ENCODE data around the gene DIAPH1.

Gene DIAPH1

DNA sequence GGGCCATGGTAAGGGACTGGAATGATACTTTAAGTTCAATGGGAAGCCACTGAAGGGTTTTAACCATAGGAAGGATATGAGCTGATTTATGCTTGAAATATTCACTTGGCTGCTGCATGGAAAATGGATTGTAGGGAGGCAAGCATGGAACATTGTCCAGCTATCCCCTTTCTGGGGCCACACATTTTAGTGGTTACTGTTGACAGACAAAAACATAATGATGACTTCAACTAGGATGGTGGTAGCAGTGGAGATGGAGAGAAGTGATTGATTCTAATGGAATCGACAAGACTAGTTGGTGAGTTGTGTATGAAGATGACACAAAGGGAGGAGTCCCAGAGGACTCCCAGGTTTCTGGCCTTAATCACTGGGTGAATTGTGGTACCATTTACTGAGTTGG is 38.6 kb upstream of the DIAPH1 start:
- Histone ChIP-seq H3K9ac (ENCODE audit: low read length) (no peak overlapping the region), H3K36me3 (replicated peaks; ENCODE audit: insufficient read depth, low read length) (no peaks in the 10 kb centered on the region), H3K4me3 (ENCODE audit: low read length) (no peak overlapping the region), H3K4me2 (ENCODE audit: low read depth, low read length) (no peak overlapping the region), H3K79me2 (ENCODE audit: low read length) (no peaks in the 10 kb centered on the region), H3F3A (ENCODE audit: insufficient read depth, low read length) (no peaks in the 10 kb centered on the region), H2AFZ (ENCODE audit: low read length) (no peak overlapping the region), H3K27me3 (replicated peaks; ENCODE audit: insufficient read depth, low read length) (no peaks in the 10 kb centered on the region), H3K9me2 (replicated peaks; ENCODE audit: insufficient read depth, low read length) (no peaks in the 10 kb centered on the region), H3K4me1 (ENCODE audit: low read length) (no peaks in the 10 kb centered on the region), H4K20me1 (ENCODE audit: insufficient read depth, low read length) (no peaks in the 10 kb centered on the region), H3K9me3 (replicated peaks; ENCODE audit: insufficient read depth, low read length) (no peaks in the 10 kb centered on the region), H3K27ac (ENCODE audit: low read length) (no peak overlapping the region)
- TF ChIP-seq, protein P1, sequence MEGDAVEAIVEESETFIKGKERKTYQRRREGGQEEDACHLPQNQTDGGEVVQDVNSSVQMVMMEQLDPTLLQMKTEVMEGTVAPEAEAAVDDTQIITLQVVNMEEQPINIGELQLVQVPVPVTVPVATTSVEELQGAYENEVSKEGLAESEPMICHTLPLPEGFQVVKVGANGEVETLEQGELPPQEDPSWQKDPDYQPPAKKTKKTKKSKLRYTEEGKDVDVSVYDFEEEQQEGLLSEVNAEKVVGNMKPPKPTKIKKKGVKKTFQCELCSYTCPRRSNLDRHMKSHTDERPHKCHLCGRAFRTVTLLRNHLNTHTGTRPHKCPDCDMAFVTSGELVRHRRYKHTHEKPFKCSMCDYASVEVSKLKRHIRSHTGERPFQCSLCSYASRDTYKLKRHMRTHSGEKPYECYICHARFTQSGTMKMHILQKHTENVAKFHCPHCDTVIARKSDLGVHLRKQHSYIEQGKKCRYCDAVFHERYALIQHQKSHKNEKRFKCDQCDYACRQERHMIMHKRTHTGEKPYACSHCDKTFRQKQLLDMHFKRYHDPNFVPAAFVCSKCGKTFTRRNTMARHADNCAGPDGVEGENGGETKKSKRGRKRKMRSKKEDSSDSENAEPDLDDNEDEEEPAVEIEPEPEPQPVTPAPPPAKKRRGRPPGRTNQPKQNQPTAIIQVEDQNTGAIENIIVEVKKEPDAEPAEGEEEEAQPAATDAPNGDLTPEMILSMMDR (IDR thresholded peaks at IDR 0.05; ENCODE audit: low read length) = no peak
- no peak for TF ChIP-seq EZH2 (optimal IDR thresholded peaks at IDR 0.05; ENCODE audit: low read depth, low read length)
- TF ChIP-seq EZH2phosphoT487 (IDR thresholded peaks at IDR 0.05; ENCODE audit: low read length) = no peak
- DNase-seq = no peak

DNA sequence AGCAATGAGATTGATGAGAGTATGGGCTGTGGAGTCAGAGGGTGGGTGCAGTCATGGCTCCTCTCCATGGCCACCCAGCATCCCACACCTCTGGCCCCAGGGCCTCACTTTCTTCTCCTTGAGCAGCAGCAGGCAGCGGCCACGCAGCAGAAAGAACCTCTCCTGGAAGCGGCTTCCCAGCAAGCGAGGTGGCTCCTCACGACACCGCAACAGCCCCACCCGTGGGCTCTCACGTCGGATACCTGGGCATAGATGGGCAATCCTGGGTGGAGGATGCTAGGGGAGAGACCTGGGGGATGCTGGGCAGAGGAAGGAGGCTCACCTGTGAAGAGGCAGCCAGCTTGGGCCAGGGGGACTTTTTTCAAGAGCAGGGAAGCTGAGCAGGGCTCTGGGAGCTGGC is 37.6 kb upstream of the DIAPH1 start:
- Histone ChIP-seq H3K27me3 (replicated peaks; ENCODE audit: insufficient read depth, low read length) (no peaks in the 10 kb centered on the region), H3K79me2 (ENCODE audit: low read length) (no peaks in the 10 kb centered on the region), H3K36me3 (replicated peaks; ENCODE audit: insufficient read depth, low read length) (no peaks in the 10 kb centered on the region), H3K9ac (ENCODE audit: low read length) (no peak overlapping the region), H3K4me2 (ENCODE audit: low read depth, low read length) (no peak overlapping the region), H3K27ac (ENCODE audit: low read length) (no peak overlapping the region), H3K9me3 (replicated peaks; ENCODE audit: insufficient read depth, low read length) (no peaks in the 10 kb centered on the region), H3K9me2 (replicated peaks; ENCODE audit: insufficient read depth, low read length) (no peaks in the 10 kb centered on the region), H3K4me1 (ENCODE audit: low read length) (no peaks in the 10 kb centered on the region), H4K20me1 (ENCODE audit: insufficient read depth, low read length) (no peaks in the 10 kb centered on the region), H2AFZ (ENCODE audit: low read length) (no peak overlapping the region), H3F3A (ENCODE audit: insufficient read depth, low read length) (no peaks in the 10 kb centered on the region), H3K4me3 (ENCODE audit: low read length) (no peak overlapping the region)
- DNase-seq = no peak
- no peak for TF ChIP-seq EZH2phosphoT487 (IDR thresholded peaks at IDR 0.05; ENCODE audit: low read length)
- TF ChIP-seq, protein P1 (IDR thresholded peaks at IDR 0.05; ENCODE audit: low read length) = no peak
- TF ChIP-seq EZH2 (optimal IDR thresholded peaks at IDR 0.05; ENCODE audit: low read depth, low read length) = no peak

DNA sequence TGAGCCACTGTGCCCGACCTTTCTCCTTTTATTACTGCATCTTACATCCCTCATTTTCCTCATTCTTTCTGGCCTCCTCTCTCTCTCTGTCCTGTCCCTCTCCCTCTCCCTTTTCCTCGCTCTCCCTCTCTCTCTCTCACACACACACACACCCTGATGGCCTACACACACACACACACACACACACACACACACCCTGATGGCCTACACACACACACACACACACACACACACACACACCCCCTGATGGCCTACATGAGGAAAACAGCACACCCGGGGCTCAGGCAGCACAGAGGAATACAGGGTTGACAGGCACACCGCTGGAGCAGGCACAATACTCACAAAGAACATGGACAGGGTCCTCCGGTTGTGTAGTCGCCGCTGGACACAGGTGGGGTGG is 36.2 kb upstream of the DIAPH1 start:
- H3K36me3 ChIP-seq (replicated peaks; ENCODE audit: insufficient read depth, low read length) = no peaks in the 10 kb centered on the region
- H3K27ac ChIP-seq (ENCODE audit: low read length) = no peak overlapping the region
- no peaks in the 10 kb centered on the region for H3K27me3 ChIP-seq (replicated peaks; ENCODE audit: insufficient read depth, low read length)
- no peak overlapping the region for H3K4me3 ChIP-seq (ENCODE audit: low read length)
- H3F3A ChIP-seq (ENCODE audit: insufficient read depth, low read length) = no peaks in the 10 kb centered on the region
- no peaks in the 10 kb centered on the region for H4K20me1 ChIP-seq (ENCODE audit: insufficient read depth, low read length)
- no peaks in the 10 kb centered on the region for H3K79me2 ChIP-seq (ENCODE audit: low read length)
- no peaks in the 10 kb centered on the region; the same call in 1 of the 2 replicates for H3K4me1 ChIP-seq (ENCODE audit: low read length)
- no peaks in the 10 kb centered on the region for H3K9me3 ChIP-seq (replicated peaks; ENCODE audit: insufficient read depth, low read length)
- no peak overlapping the region for H2AFZ ChIP-seq (ENCODE audit: low read length)
- no peaks in the 10 kb centered on the region for H3K9me2 ChIP-seq (replicated peaks; ENCODE audit: insufficient read depth, low read length)
- no peak for DNase-seq
- no peak overlapping the region for H3K4me2 ChIP-seq (ENCODE audit: low read depth, low read length)
- H3K9ac ChIP-seq (ENCODE audit: low read length) = no peak overlapping the region
- TF ChIP-seq EZH2 (optimal IDR thresholded peaks at IDR 0.05; ENCODE audit: low read depth, low read length) = no peak

DNA sequence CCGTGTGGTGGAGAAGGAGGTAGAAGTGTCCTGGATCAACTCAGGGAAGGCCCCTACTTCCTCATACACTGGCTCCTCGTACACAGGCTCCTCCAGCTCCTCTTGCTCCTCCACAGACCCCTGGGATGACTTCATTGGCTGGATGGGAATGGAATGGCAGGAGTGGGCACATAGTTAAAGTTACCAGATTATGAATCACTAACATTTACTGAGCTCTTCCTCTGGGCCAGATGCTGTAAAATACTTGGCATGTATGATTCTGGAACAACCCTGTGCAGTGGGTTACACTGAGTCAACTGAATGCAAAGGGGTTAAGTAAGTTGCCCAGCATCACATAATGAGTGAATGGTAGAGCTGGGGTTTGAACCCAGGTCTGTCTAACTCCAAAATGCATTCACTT is 35.5 kb upstream of the DIAPH1 start:
- no peak overlapping the region for H3K9ac ChIP-seq (ENCODE audit: low read length)
- no peak for TF ChIP-seq EZH2phosphoT487 (IDR thresholded peaks at IDR 0.05; ENCODE audit: low read length)
- TF ChIP-seq, protein P1 (IDR thresholded peaks at IDR 0.05; ENCODE audit: low read length) = no peak
- TF ChIP-seq EZH2 (optimal IDR thresholded peaks at IDR 0.05; ENCODE audit: low read depth, low read length) = no peak
- no peaks in the 10 kb centered on the region for H3F3A ChIP-seq (ENCODE audit: insufficient read depth, low read length)
- no peak overlapping the region for H3K4me2 ChIP-seq (ENCODE audit: low read depth, low read length)
- no peak overlapping the region for H2AFZ ChIP-seq (ENCODE audit: low read length)
- no peaks in the 10 kb centered on the region for H3K9me3 ChIP-seq (replicated peaks; ENCODE audit: insufficient read depth, low read length)
- no peaks in the 10 kb centered on the region for H3K27me3 ChIP-seq (replicated peaks; ENCODE audit: insufficient read depth, low read length)
- H4K20me1 ChIP-seq (ENCODE audit: insufficient read depth, low read length) = no peaks in the 10 kb centered on the region
- DNase-seq = no peak
- no peaks in the 10 kb centered on the region for H3K36me3 ChIP-seq (replicated peaks; ENCODE audit: insufficient read depth, low read length)
- H3K27ac ChIP-seq (ENCODE audit: low read length) = no peak overlapping the region
- no peaks in the 10 kb centered on the region for H3K79me2 ChIP-seq (ENCODE audit: low read length)
- no peaks in the 10 kb centered on the region; the same call in 1 of the 2 replicates for H3K4me1 ChIP-seq (ENCODE audit: low read length)
- no peak overlapping the region for H3K4me3 ChIP-seq (ENCODE audit: low read length)
- no peaks in the 10 kb centered on the region for H3K9me2 ChIP-seq (replicated peaks; ENCODE audit: insufficient read depth, low read length)
